Measurements from ENCODE around the gene PARVG. TPM values are rescaled to one million over a fixed set of nuclear protein-coding genes. Genes with fewer than 3 reads are reported as not detected.

PARVG gene
- total and polyA plus RNA-seq, 2 experiments from 2014 or later, result 0.33 TPM; not detected in 1

- no peak for TF ChIP-seq CTCF (IDR thresholded peaks at IDR 0.05; ENCODE audit: low read depth, low read length)
- H3K27ac ChIP-seq, result no peak overlapping the region
- H3K4me3 ChIP-seq, result no peak overlapping the region
- H3K4me1 ChIP-seq (ENCODE audit: low read depth), result no peaks in the 10 kb centered on the region
- no peak for DNase-seq (ENCODE audit: low read depth in 1 of 2, low spot score in 1 of 2)
- H3K27me3 ChIP-seq, result no peaks in the 10 kb centered on the region
- no peaks in the 10 kb centered on the region for H3K36me3 ChIP-seq
- no peaks in the 10 kb centered on the region for H3K9me3 ChIP-seq (ENCODE audit: low read depth)
Observed at GRCh38 chr22:44249376-44250147, 68.8 kb downstream of the PARVG start.

GRCh38 chr22:44254811-44255210 is 74.1 kb downstream of the PARVG start:
- H3K27me3 ChIP-seq, result no peaks in the 10 kb centered on the region
- no peaks in the 10 kb centered on the region for H3K9me3 ChIP-seq (ENCODE audit: low read depth)
- no peaks in the 10 kb centered on the region for H3K4me1 ChIP-seq (ENCODE audit: low read depth)
- H3K36me3 ChIP-seq, result no peaks in the 10 kb centered on the region
- H3K27ac ChIP-seq, result no peak overlapping the region
- no peak for DNase-seq (ENCODE audit: low read depth in 1 of 2, low spot score in 1 of 2)
- no peak for TF ChIP-seq CTCF (IDR thresholded peaks at IDR 0.05; ENCODE audit: low read depth, low read length)
- H3K4me3 ChIP-seq, result no peak overlapping the region

- Histone ChIP-seq H3K27me3 (no peaks in the 10 kb centered on the region), H3K27ac (no peak overlapping the region), H3K4me3 (no peak overlapping the region), H3K36me3 (no peaks in the 10 kb centered on the region), H3K9me3 (ENCODE audit: low read depth) (no peaks in the 10 kb centered on the region), H3K4me1 (ENCODE audit: low read depth) (no peaks in the 10 kb centered on the region)
- TF ChIP-seq CTCF (IDR thresholded peaks at IDR 0.05; ENCODE audit: low read depth, low read length), result no peak
- DNase-seq (ENCODE audit: low read depth in 1 of 2, low spot score in 1 of 2), result no peak
Observed at GRCh38 chr22:44256085-44256484, 75.4 kb downstream of the PARVG start.

- TF ChIP-seq CTCF (IDR thresholded peaks at IDR 0.05; ENCODE audit: low read depth, low read length), result no peak
- H3K4me1 ChIP-seq (ENCODE audit: low read depth), result no peaks in the 10 kb centered on the region
- no peak for DNase-seq (ENCODE audit: low read depth in 1 of 2, low spot score in 1 of 2)
- H3K27ac ChIP-seq, result no peak overlapping the region
- no peaks in the 10 kb centered on the region for H3K9me3 ChIP-seq (ENCODE audit: low read depth)
- H3K27me3 ChIP-seq, result no peaks in the 10 kb centered on the region
- no peaks in the 10 kb centered on the region for H3K36me3 ChIP-seq
- no peak overlapping the region for H3K4me3 ChIP-seq
Observed at GRCh38 chr22:44256556-44257485, 76.1 kb downstream of the PARVG start.

Other genes with a start within 250 kb of the PARVG start
- gene SAMM50, start 225.5 kb upstream of the PARVG start, total RNA-seq, result 56.8 and 65.4 TPM in 2 replicates
- 92.0 and 116 TPM in 2 replicates for gene SAMM50, start 225.5 kb upstream of the PARVG start, polyA plus RNA-seq
- 21.7 and 46.0 TPM in 2 replicates for gene PARVB, start 156.6 kb upstream of the PARVG start, total RNA-seq
- 30.6 and 40.2 TPM in 2 replicates for gene PARVB, start 156.6 kb upstream of the PARVG start, polyA plus RNA-seq
- 2.5 and 2.8 TPM in 2 replicates for gene SHISAL1, start 132.0 kb downstream of the PARVG start, total RNA-seq
- 0.40 and 0.80 TPM in 2 replicates for gene SHISAL1, start 132.0 kb downstream of the PARVG start, polyA plus RNA-seq